ENCODE results near the gene ANKRD33B.
"Not testable (repeated sequence)": the region's sequence is repeated elsewhere in the genome, so short reads cannot be mapped to it uniquely, and the experiment has no call there.

ANKRD33B gene

DNA sequence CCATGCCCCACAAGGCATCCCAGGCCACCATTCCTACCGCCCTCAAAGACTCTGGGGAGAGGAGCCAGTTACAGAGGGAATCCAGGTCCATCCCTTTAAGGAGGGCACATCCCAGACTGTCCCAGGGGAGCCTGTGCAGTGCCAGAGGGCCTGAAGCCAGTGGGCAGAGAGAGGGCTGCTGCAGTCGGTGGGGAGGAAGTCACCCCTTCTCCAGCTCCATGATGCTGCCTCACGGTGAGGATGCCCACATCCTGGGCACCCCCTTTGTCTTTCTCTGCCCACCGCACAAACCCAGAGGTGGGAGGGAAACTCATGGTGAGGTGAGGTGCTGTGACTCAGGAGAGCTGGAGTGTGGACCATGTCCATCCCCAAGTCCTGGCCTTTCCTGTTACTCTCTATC lies 26.2 kb upstream of the ANKRD33B start:
- DNase-seq, result no peak

DNA sequence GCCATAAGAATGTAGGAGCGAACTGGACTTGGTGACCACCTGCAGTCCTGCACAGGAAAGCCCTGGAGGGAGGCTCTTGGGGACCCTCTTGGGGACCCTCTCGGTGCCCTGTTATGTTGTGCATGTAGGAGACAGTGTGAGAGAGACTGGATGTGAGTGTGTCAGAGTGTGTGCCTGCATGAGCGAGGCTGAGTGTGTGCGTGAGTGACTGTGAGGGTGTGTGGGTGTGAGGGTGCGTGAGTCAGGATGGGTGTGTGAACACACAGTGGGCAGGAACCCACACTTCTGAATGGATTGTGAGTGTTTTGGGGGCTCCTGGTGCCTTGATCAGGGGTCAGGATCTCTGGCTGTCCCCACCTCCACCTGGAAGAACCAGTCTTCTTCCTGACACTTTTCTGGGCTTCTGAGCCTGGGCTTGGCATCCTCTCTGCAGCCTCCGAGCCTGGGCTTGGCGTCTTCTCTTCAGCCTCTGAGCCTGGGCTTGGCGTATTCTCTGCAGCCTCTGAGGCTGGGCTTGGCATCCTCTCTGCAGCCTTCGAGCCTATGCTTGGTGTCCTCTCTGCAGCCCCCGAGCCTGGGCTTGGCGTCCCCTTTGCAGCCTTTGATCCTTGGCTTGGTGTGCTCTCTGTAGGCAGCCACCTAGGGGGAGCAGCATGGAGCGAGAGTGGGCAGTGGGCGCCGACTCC lies 25.6 kb upstream of the ANKRD33B start:
- DNase-seq, result no peak

DNA sequence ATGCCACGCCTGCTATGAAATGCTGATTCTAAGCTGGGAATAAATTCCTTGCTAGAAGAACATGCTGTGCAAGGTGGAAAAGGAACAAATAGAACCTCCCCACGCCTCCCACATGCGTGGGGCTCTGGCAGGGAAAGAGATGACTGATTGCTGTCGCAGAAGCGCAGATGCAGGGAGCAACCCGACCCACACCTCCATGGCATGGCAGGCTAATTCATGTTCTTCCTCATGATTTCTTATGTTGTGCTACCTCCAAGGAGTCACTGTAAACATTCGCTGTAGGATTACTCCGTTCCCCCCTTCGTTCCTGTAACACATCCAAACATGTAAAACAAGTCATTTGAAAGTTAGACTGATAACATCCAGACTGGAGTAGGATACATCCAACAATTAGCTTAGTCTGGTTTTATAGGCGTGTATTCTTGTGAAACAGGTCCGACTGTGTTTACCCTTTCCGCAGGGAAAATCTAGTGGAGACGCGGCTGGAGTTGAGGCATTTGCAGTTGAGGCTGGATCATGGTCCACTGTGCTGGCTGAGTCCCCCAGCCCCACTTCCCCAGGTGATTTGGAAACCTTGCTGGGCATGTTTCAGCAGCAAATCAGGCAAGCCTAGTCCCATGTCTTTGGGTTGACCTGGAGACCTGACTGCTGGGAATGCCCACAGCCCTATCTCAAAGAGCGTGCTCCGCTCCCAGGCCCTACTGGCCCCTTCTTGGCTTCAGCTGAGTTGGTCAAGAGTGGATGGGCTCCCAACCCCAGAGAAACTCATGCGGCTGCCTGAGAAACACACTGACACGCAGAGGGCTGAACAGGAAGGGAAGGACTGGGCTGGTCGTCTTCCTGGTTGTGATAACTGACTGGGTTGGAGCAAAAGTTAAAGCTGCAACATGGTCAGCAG lies 24.8 kb upstream of the ANKRD33B start:
- DNase-seq, result no peak

DNA sequence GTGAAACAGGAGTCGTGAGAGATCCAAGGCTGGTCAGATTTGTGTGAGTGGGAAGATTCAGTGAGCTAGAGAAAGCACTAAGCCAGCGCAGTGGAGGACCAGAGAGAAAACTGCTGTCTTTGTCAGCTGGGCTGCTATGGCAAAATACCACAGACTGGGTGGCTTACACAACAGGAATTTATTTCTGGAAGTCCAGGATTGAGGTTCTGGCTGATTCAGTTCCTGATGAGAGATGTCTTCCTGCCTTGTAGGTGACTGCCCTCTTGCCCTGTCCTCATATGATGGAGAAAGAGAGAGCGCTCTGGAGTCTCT lies 24.2 kb upstream of the ANKRD33B start:
- no peak for DNase-seq

DNA sequence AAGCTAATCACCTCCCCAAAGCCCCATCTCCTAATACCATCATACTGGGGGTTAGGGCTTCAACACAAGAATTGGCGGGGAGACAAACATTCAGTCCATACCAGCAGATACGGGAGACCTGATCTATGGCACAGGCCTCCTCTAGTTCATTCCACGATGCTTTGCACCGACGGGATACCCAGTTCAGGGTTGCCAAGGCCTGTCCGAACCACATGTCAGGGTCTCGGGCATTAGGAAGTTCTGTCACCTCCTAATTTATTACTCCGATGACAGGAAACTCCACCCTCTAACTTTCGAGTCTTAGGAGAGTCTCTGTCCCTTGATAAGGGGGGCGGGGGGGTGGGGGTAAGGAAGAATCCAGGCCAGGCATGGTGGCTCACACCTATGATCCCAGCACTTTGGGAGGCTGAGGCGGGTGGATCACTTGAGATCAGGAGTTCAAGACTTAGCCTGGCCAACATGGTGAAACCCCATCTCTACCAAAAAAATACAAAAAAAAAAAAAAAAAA lies 23.8 kb upstream of the ANKRD33B start:
- DNase-seq, result no peak

DNA sequence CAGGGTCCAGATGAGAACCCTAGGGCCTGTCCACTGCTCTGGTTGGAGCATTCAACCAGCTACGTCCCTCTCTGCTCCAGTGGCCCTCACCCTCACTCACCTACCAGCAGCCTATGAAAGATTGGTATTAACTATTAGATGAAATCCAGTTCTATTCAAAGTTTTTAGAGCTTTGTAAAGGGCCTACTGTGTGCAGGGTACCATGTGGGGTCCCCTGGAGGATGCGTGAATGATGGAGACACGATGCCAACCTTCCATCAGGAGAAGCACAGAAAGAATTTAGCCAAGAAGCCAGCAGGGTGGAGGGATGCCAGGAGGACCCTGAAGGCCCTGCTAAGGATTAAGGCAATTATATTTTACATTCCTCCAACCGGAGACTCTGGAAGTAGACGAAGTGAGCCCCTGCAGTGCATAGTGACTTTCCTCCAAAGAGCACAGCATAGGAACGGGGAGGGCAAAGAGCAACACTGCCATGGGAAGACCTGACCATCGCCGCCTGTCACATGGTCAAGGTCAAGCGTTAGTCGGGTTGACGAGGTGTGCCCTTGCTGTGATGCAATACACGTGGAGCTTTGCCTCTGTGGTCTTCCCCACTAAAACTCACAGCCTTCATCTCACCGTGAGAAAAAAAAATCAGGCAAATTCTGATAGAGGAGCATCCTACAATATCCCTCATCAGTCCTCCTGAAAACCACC lies 22.8 kb upstream of the ANKRD33B start:
- no peak for DNase-seq

DNA sequence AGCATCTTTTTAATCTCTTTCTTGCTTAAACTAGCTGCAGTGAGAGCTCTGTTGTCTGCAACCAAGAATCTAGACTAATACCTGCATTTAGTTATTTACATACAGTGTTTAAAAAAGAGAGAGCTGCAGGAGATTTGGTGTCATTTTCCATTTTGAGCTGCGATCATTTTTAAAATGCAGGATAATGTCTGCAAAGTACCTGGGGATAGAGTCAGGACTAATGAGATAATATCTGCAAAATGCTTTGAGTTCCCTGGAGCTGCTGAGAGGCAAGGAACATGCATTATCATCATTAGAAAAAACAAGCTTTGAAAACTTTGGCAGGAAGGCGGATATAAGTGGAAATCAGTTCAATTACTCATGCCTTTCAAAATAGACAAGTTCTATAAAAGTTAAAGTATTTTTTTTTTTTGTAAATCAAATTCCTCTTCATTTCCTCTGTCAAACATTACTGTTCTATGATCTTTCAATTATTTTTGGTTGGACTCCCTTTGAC lies 21.8 kb upstream of the ANKRD33B start:
- DNase-seq, result no peak

DNA sequence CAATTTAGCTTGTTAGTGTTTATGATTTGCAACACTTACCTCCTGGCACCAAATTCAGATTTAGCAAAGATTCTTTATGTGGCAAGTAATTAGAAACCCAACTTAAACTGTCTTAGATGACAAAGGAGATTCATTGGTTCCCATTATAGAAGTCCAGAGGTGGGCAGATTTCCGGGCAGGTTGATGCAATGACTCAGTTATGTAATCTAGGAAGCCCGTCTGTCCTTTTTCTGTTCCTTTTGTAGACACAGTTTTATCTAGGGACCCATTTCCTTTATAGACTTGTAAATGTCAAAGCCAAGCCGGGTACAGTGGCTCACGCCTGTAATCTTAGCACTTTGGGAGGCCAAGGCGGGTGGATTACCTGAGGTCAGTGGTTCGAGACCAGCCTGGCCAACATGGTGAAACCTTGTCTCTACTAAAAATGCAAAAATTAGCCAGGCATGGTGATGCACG lies 20.3 kb upstream of the ANKRD33B start:
- DNase-seq, result no peak

DNA sequence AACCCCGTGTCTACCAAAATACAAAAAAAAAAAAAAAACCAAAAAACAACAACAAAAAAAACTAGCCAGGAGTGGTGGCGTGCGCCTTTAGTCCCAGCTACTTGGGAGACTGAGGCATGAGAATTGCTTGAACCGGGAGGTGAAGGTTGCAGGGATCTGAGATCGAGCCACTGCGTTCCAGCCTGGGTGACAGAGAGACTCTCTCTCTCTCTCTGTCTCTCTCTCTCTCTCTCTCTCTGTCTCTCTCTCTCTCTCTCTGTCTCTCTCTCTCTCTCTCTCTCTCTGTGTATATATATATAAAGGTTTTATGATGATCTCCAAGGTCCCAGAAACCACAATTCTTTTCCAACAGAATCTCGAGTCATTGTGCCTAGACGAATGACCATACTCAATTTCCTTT lies 18.8 kb upstream of the ANKRD33B start:
- DNase-seq, result no peak

DNA sequence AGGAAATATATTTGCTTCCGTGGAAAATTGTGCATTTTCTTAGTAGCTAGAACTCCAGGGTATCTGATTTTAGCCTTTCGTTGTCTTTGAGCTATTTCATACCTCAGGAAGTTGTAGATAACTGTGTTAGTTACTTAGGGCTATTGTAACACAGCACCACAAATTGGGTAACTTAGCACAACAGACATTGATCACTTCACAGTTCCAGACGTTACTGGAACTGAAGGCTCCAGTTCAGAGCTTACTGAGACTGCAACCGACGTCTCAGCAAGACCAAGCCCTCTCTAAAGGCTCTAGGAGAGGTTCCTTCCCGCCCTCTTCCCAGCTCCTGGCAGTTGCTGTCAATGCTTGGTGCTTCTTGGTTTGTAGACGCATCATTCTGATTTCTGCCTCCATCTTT lies 17.7 kb upstream of the ANKRD33B start:
- DNase-seq, result no peak

DNA sequence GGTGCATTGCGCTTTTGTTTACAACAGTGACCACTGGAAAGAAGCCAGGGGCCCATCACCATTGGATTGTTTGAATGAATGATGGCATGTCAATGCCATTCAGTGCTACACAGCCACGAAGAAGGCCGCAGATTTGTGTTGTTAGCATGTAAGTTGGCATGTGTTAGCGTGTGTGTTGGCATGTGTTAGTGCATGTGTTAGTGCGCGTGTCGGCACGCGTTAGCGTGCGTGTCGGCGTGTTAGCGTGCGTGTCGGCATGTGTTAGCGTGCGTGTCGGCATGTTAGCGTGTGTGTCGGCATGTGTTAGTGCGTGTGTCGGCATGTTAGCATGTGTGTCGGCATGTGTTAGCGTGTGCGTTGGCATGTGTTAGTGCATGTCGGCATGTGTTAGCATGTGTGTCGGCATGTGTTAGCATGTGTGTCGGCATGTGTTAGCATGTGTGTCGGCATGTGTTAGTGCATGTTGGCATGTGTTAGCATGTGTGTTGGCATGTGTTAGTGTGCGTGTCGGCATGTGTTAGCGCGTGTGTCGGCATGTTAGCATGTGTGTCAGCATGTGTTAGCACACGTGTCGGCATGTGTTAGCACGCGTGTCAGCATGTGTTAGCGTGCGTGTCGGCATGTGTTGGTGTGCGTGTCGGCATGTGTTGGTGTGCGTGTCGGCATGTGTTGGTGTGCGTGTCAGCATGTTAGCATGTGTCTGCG lies 15.3 kb upstream of the ANKRD33B start:
- DNase-seq, result no peak

DNA sequence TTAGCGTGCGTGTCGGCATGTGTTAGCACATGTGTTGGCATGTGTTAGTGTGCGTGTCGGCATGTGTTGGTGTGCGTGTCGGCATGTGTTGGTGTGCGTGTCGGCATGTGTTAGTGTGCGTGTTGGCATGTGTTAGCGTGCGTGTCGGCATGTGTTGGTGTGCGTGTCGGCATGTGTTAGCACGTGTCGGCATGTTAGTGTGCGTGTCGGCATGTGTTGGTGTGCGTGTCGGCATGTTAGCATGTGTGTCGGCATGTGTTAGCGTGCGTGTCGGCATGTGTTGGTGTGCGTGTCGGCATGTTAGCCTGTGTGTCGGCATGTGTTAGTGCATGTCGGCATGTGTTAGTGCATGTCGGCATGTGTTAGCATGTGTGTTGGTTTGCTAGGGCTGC lies 14.8 kb upstream of the ANKRD33B start:
- DNase-seq, result not testable (repeated sequence)

DNA sequence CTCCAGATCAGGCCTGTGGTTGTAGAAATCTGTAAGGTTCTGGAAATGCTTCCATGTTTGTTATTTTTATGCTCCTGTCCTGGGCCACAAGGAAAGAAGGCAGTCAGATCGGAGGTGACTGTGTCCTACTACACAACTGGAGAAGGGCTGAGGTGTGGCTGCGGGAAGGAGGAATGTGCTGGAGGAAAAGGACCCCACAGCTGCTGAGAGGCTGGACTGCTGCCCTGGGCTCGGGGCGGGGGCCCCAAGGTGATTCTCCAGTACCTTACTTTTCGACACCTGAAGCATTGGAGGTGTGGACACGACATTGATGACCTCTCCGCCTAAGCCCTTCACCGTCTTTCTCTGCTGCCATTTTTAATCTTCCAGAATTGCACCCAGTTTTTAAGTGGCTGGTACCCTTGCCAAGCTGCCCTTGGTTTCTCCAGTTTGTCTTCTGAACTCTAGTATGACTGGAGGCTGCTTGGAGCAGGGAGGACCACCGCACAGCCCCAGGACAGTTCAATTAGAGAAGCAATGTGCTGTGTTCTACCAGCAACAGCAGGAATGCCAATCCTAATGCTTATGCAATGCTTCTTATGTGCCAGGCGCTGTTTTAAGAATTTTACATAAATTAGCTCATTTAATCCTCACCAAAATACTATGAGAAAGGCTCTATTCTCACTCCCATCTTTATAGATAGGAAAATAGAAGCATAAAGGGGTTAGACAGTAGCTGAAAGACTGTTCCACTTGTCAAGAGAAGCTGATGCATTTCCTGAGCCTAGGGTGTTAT lies 13.5 kb upstream of the ANKRD33B start:
- DNase-seq, result no peak

DNA sequence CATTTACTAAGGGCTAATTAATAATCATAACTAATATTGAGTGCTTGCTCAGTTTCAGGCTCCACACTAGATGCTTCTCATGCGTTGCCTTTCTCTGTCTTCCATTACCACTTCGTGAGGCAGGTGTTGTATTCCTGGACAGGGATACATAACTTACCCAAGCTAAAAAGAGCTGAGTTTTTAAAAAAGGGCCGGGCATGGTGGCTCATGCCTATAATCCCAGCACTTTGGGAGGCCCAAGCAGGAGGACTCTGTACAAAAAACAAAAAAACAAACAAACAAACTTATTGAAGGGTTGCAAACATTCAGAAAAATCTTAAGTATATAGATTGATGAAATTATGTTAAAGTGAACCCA lies 12.1 kb upstream of the ANKRD33B start:
- DNase-seq, result no peak

DNA sequence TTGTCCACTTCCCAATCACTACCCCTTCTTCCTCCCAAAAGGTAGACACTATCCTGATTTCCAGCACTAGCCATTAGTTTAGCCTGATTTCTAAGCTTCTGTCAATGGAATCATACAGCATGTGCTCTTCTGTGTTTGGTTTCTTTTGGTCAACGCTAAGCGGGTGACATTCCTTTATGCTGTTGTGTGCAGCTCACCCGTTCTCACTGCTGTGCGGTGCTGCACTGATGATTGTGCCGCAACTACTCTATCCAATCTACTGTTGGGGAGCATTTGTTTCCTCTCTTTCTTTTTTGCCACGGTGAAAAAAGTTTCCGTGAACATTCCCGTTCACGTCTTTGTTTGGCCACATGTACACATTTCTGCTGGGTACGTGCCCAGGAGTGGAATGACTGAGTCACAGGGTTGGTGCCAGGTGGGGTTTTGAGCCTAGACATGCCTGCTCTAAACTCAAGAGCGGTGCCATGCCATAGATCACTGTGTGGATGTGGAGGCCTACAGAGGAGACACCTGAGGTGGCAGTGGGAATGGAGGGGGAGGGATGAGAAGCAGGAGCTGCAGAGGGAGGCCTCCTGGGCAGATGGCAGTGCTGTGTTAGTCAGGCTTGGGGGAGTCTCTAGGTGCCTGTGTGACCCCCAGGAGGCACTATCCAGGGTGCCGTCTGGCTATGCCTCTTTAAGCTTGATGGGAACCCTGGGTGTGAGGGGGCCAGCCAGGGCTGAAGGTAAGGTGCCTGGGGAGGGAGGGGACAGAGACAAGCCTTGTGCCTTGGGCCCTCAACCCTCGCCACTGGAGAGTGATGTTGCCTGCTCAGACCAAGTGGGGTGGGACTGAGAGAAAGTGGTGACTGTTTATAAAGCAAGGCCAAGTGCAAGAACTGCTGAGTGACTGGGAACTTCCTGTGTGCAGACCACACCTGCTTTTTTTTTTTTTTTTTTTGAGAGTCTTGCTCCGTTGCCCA lies 11.4 kb upstream of the ANKRD33B start:
- DNase-seq, result no peak

DNA sequence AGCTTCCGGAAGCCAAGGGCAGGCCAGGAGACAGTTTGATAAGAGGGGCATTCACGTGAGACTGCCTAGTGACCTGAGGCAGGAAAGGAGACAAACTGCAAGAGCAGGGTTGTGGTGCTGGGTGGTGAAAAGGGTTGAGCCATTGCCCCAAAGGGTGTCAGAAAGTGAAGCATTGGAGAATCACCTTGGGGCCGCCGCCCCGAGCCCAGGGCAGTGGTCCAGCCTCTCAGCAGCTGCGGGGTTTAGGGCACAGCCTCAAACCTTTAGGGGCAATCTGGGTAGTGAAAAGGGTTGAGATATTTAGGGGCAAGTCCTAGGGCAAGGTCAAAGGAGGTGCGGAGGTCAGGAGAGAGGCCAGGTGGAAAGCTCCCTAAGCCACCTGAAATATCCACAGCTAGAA lies 10.4 kb upstream of the ANKRD33B start:
- no peak for DNase-seq

DNA sequence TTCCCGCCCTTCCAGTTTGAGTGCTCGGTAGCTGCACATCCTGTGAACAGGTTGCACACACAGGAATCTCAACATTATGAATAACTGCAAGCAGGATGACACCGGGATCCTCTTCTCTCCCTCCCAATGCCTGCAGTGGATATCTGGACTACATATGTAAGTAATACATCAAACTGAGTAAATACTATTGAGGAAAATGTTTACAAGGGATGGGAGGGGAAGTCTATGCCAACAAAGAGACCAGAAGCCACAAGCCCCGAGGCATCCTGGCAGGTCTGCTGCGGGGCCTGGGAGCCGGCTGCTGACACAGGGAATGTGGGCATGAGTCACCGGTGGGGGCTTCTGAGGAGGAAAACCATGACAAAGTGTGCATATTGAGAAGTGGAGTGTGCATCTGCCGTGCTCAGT lies 8.6 kb upstream of the ANKRD33B start:
- DNase-seq, result no peak

DNA sequence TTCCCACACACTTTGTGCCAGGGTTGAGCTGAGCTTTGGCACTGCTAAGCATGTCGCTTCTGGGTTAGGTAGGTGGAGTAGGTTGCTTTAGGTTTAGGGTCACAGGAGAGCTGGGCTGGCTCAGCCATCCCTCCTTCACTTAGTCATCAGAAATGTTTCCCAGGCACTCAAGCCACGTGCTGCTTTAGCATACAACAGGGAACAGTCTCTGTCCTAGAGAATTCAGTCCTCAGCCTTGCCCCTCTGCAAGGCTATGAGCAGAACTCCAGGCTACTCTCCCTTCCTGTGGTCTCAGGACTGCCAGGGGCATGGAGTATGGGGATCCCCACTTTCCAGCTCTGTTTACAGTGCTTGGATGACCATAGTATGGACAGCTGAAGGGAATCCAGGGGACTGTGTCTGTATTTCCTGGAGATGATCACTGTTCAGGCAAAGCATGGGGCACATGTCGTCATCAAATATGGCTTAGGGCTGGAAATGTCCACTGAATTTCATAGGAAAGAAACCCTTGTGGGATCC lies 7.5 kb upstream of the ANKRD33B start:
- DNase-seq, result no peak

DNA sequence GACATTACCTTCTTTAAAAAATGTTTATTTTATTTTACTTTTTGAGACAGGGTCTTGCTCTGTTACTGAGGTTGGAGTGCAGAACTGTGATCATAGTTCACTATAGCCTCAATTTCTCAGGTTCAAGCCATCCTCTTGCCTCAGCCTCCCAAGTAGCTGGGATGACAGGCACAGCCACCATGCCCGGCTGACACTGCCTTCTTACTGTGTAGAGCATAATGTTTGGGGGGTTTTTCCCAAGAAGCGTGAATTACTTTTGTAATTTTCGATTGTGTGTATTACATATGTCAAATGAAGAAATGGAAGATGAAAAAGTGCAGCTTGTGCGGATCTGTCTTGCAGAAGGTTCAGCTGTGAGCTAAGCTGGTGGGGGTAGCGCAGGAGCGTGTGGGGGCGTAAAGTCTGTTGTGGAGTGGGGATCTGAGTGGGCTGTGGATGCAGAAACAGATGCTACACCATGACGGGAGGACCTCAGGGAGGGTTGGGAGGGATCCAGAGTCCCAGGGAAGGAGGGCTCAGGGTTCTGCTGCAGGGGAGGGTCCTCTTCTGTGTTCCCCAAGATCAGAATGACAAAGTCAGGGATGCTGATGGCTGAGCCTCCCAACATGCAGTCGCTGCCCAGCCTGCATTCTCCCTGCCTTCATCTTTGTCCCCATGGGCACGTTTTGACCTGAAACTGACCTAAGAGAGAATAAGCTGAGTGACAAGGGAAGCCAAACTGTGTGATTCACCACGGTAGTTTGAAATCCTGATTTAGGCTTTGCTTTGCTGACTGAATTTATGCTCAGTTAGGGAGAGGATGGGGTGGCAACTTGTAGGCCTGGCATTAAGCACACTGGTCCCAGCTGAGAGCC lies 6.8 kb upstream of the ANKRD33B start:
- no peak for DNase-seq

DNA sequence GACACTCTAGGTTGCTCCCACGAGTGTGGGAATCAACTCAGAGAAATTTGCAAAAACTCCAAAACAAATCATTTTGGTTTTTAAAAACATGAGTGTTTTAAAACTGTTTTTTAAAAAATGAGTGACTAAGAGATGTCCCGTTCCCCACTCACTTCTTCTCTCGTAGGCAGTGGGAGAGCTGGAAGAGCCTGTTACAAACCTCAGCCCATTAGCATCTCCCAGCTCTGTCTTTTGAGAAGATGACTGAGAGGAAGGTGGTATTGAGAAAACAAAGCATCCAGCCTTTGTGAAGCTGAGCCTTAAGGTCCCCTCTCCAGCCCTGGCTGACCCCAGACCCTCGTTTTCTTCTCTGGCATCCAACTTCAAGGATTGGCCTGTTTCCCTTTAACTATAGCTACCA lies 4.7 kb upstream of the ANKRD33B start:
- no peak for DNase-seq

Measured in midbrain (tissue), 1 donor.